Left forelimb (tissue), 1 donor: ENCODE measurements around the gene MYH9.
"Not testable (repeated sequence)": the region's sequence is repeated elsewhere in the genome, so short reads cannot be mapped to it uniquely, and the experiment has no call there.

Experiments used
- DNase-seq: peaks from one replicate; pipeline ENCODE4 v3.0.0-alpha.2; 2018; ENCODE audit warnings: low spot score

Gene MYH9

GRCh38 chr22:36291831-36292740 is 95.7 kb downstream of the MYH9 start:
- no peak for DNase-seq

GRCh38 chr22:36290391-36291075 is 97.2 kb downstream of the MYH9 start:
- not testable (repeated sequence) for DNase-seq

GRCh38 chr22:36289948-36290371 is 97.8 kb downstream of the MYH9 start:
- DNase-seq: not testable (repeated sequence)

DNA sequence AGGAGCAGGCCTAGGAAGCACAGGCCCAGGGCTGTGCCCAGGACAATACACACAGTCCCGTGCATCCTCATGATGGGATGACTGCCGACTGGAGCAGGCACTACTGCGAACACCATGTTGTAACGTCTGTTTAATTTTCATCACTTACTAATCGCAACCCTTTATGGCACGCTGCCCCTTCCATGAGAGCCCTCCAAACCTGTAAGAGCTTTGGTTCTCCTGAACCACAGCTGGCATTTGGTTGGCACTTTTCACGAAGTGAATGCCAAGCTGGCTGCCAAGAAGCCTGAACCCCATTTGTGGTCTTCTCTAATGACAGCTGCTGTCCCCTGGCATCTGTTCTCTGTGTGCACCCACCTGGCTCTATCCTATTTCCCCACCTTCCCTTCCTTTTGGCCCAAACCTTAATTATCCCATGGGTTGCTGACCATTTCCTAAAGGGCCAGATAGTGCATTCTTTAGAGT is 98.3 kb downstream of the MYH9 start:
- DNase-seq: no peak

DNA sequence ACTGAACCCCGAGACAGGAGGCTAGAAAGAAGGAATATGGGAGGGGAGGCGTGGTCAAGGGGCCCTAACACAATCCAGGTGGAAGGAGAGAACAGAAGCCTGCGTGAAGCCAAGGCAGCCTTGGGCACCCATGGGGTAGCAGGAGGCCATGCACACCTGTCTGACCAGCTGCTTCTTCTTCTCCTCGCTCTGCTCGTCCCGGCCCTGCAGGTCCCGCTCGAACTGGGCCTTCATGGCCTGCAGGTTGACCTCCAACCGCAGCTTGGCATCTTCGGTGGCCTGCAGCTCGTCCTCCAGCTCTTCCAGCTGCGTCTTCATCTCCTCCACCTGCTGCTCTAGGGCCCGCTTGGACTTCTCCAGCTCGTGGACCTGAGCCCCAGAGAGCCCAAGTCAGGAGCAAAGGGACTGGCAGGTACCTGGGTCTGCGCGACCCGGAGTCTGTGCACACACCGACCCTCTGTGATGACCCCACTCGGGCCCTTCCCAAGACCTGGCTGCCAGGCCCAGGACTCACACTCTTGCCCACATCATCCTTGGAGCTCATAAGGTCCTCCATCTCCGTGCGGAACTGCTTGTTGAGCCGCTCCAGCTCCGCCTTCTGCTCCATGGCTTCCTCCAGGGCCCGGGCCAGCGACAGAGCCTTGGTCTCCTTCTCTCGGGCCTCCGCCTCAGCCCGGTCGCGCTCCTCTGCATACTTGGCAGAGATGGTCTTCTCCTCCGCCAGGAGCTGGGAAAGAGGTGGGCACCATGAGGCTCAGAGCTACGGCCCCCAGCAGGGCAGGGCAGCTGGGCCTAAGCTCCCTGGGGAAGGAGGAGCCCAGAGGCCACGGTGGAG is 99.0 kb downstream of the MYH9 start:
- no peak for DNase-seq

DNA sequence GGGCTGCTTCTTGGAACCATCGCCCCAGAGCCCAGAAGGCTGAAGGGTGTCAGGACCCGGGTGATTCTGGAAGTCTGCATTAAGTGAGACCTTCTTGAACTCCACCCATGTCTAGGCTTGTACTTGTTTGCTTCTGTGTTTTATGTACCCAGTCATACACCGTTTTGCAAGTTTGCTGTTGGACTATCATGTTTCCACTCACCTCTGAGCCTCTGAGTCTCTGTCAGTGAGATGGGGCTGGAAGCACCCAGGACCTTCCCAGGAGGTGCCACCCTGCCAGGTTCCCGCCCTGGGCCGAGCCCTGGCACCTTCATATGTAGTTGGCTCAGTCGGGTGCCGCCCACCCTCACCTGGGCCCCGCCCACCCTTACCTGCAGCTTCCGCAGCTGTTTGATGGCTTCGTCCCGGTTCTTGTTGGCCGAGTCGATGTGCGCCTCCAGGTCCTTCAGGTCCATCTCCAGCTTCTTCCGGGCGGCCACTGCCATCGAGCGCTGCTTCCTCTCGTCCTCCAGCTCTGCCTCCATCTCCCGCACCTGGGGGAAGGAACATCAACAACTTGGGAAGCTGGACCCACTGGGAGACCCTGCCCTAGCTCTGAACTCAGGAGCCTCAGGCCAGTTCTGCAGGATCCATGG is 99.8 kb downstream of the MYH9 start:
- no peak for DNase-seq

- DNase-seq: peak; percentile 80
Measured at GRCh38 chr22:36286096-36286957, 101.4 kb downstream of the MYH9 start.

GRCh38 chr22:36285545-36285944 is 102.2 kb downstream of the MYH9 start:
- no peak for DNase-seq

GRCh38 chr22:36285017-36285416 is 102.8 kb downstream of the MYH9 start:
- DNase-seq: no peak

DNA sequence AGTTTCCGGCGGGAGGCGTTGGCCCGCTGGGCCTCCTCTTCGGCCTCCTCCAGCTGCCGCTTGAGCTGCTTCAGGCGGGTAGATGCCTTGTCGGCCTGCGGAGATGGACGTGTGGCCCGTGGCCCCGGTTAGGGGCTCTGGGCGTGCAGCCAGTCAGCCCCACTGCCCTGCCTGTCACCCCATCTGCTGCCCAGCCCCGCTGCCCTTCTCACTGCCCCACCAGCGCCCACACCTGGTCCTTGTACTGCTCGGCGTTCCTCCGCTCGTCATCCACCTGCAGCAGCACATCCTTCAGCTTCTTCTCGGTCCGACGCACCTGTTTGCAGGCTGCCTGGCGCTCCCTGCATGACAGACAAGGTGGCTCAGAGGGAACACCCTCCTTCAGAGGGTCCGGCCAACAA is 103.6 kb downstream of the MYH9 start:
- no peak for DNase-seq

DNA sequence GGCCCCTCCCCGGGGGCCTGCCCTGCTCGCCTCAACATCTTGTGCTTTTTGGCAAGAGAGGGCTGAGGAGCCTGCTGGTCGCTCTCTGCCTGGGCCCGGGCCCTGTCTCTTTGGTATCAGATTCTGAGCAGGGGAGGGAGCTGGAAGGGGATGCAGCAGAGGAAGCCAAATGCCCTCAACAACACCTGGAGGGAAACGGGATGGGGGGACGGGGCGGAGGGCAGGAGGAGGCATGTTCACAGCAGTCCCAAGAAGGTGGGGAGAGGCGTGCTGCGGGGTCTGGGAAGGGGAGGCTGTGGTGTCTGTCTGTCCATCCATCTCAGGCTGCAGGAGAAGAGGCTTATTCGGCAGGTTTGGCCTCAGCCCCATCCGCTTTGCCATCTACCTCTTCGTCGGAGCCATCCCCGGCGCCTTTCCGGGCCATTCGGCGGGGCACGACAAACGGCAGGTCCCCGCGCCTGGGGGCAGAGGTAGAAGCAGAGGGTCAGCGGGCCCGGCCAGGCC is 105.4 kb downstream of the MYH9 start:
- DNase-seq: no peak

- DNase-seq: no peak
Measured at GRCh38 chr22:36281781-36282327, 105.9 kb downstream of the MYH9 start.

GRCh38 chr22:36280379-36280778 is 107.4 kb downstream of the MYH9 start:
- DNase-seq: no peak

DNA sequence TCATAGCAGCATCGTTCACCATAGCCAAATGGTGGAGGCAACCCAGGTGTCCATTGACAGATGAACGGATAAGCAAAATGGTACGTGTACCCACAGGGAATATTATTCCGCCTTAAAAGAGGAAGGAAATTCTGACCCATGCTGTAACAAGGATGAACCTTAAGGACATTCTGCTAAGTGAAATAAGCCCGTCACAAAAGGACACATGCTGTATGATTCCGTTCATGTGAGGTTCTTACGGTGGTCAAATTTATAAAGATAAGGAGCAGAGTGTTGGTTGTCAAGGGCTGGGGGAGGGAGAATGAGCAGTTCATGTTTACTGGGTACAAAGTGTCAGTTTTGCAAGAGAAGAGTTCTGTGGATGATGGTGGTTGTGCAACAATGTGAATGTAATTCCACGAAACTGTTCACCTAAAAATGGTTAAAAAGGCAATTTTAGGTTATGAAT is 108.5 kb downstream of the MYH9 start:
- no peak for DNase-seq

DNA sequence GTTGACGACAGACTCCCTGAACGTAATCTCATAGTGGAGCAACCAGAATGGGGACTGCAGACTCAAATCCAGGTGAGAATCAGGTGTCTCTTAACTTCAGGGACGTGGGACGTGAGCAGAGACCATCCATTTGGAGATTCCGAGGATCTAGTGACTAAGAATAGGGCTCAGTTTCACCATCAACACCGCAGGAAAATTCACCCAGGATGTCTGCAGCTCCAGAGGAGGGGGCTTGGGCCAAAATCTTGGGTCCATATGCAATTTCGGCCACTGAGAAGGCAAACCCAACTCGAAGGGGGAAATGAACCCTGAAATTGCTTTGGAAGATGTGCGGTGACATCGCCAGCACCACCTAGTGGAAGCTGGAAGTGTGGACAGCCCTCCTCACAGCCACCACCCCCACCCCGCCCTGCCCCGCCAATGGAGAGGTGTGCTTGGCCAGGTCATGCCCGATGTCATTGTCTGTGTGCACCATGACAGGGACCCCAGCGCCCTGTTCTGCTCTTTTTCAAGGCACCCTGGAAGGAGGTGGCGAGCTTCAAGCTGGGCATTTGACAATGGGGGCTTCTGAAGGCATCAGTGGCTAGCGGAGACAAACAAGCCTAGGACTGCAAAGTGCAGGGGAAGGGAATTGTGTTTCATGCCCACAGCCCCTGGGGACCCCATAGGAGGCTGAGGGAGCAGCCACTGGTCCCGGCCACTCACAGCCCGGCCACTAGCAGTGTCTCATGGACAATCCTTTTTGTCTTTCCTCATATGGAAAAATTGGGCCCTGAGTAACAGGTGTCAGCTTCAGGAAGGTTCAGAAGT is 110.1 kb downstream of the MYH9 start:
- DNase-seq: no peak

DNA sequence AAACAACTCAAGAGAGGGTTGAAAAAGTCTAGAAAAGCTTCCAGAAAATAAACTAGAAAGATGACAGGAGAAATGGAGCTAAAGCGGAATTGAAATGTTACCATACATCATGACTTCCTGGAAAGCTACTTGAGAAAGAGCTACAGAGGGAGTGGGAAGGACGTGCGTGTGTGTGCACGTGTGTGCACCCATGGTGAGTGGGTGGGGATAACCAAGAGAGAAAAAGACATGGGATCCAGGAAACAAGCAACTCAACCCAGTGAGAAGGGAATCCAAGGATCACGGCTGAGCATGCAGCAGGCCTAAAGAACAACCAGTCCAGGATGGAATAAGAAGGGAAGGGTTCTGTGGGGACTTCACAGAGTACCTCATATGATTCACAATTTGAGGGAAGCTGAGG is 113.2 kb downstream of the MYH9 start:
- no peak for DNase-seq

DNA sequence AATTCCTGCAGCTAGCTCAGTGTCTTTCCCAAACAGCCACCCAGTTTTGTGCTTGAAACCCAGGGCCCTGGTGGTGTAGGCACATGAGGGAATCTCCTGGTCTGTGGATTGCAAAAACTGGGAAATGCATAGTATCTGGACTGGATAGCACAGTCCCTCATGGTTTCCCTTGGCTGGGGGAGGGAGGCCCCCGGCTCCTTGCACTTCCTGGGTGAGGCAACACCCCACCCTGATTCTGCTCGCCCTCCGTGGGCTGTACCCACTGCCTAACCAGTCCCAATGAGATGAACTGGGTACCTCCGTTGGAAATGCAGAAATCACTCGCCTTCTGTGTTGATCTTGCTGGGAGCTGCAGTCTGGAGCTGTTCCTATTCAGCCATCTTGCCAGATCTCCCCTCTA is 115.8 kb downstream of the MYH9 start:
- peak; percentile 11 for DNase-seq

DNA sequence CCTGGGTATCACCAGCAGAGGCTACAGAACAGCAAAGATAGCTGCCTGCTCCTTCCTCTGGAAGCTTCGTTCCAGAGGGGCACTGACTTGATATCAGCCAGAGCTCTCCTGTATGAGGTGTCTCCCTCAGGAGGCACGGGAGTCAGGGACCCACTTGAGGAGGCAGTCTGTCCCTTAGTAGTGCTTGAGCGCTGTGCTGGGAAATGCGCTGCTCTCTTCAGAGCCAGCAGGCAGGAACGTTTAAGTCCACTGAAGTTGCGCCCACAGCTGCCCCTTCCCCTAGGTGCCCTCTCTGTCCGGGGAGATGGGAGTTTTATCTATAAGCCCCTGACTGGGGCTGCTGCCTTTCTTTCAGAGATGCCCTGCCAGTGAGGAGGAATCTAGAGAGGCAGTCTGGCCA is 116.5 kb downstream of the MYH9 start:
- DNase-seq: peak; percentile 50

- peak; percentile 53 for DNase-seq
Measured at GRCh38 chr22:36267896-36268485, 119.8 kb downstream of the MYH9 start.
